Keratinocyte (primary cell): ENCODE results near the gene FGF1. TPM values are rescaled to one million over a fixed set of nuclear protein-coding genes. Genes with fewer than 3 reads are reported as not detected.

Experiments used
- DNase-seq: peaks from one replicate; pipeline ENCODE4 v3.0.0-alpha.2; 2011; ENCODE audit warnings: low read depth, missing footprints, low spot score
- FAIRE-seq: peaks from 2 replicates; lab custom pipeline; 2011; peaks lifted over from hg19 to GRCh38; lab: Jason Lieb, UNC
- H2AFZ ChIP-seq: 2 replicates; pipeline ENCODE4 v1.6.0; 2012; ENCODE audit warnings: low read length, control low read depth, inconsistent platforms; ENCODE audit not compliant: control insufficient read depth
- H3K27ac ChIP-seq: 2 replicates; pipeline ENCODE4 v1.5.1; 2011; ENCODE audit warnings: low read length; ENCODE audit not compliant: control insufficient read depth, insufficient read depth
- H3K27me3 ChIP-seq: 3 replicates; pipeline ENCODE4 v1.6.0; 2011; ENCODE audit warnings: low read length; ENCODE audit not compliant: control insufficient read depth, insufficient read depth; ENCODE audit errors: extremely low read depth
- H3K36me3 ChIP-seq, 2 experiments: 2 replicates in 1 of 2; 3 replicates in 1 of 2; pipeline ENCODE4 v1.5.1; 2011; ENCODE audit warnings: low read length in 2 of 2, mild to moderate bottlenecking in 1 of 2; ENCODE audit not compliant: control insufficient read depth in 2 of 2, insufficient read depth in 2 of 2; ENCODE audit errors: extremely low read depth in 1 of 2
- H3K4me1 ChIP-seq: 3 replicates; pipeline ENCODE4 v1.5.1; 2011; ENCODE audit warnings: low read length; ENCODE audit not compliant: control insufficient read depth, insufficient read depth; ENCODE audit errors: extremely low read depth
- H3K4me2 ChIP-seq: 3 replicates; pipeline ENCODE4 v1.6.0; 2011; ENCODE audit warnings: low read depth, low read length; ENCODE audit not compliant: control insufficient read depth, insufficient read depth; ENCODE audit errors: extremely low read depth
- H3K4me3 ChIP-seq, 3 experiments: fragments of 200-600 bp in 1 of 3; sonication (generic) in 1 of 3; 2 replicates in 2 of 3; 3 replicates in 1 of 3; pipeline ENCODE4 v1.5.1; 2011 to 2016; ENCODE audit warnings: low read length in 3 of 3, mild to moderate bottlenecking in 3 of 3, control low read depth in 2 of 3, inconsistent platforms in 1 of 3, low read depth in 1 of 3, mixed read lengths in 1 of 3, mixed run types in 1 of 3, moderate library complexity in 1 of 3; ENCODE audit not compliant: control insufficient read depth in 2 of 3, insufficient read depth in 2 of 3; ENCODE audit errors: extremely low read depth in 1 of 3
- H3K79me2 ChIP-seq: 2 replicates; pipeline ENCODE4 v1.6.0; 2012; ENCODE audit warnings: low read length; ENCODE audit not compliant: control insufficient read depth, insufficient read depth
- H3K9ac ChIP-seq: 3 replicates; pipeline ENCODE4 v1.6.0; 2011; ENCODE audit warnings: low read length; ENCODE audit not compliant: control insufficient read depth, insufficient read depth; ENCODE audit errors: extremely low read depth
- H3K9me1 ChIP-seq: 3 replicates; pipeline ENCODE4 v1.6.0; 2011; ENCODE audit warnings: low read length; ENCODE audit not compliant: control insufficient read depth, insufficient read depth; ENCODE audit errors: extremely low read depth
- H3K9me3 ChIP-seq: 2 replicates; pipeline ENCODE4 v1.5.1; 2012; ENCODE audit warnings: low read depth, low read length; ENCODE audit not compliant: control insufficient read depth
- H4K20me1 ChIP-seq: 3 replicates; pipeline ENCODE4 v1.6.0; 2011; ENCODE audit warnings: low read length; ENCODE audit not compliant: control insufficient read depth, insufficient read depth; ENCODE audit errors: extremely low read depth
- EZH2 ChIP-seq: IDR thresholded peaks from one replicate; pipeline ENCODE4 v1.6.1; 2012; ENCODE audit warnings: inconsistent platforms, mild to moderate bottlenecking, low read length, moderate library complexity
- dilution Hi-C: fragments of 300-500 bp; cut with MboI; formaldehyde crosslinking; loops from one replicate; pipeline ENCODE4 v1.7.0; 2020; ENCODE audit warnings: low sequenced_read_pairs; ENCODE audit not compliant: extremely low pct_ligation_motif_present
- polyA plus RNA-seq, 5 experiments: library from polyadenylated mRNA; depleted of rRNA in 3 of 5; stranded (reverse) in 3 of 5; stranded (forward) in 1 of 5; unstranded in 1 of 5; fragments of >200 nt; gene quantifications; 1 replicate in 1 of 5; 2 replicates in 3 of 5; 3 replicates in 1 of 5; pipeline versions ENCODE4 v1.2.1 to v1.2.3, GENCODE V29; 2011 to 2012; ENCODE audit warnings: missing spikeins in 2 of 5, low read depth in 1 of 5, low replicate concordance in 1 of 5
- TF ChIP-seq, protein P1 (sequence below), 3 experiments: IDR thresholded peaks in 1 of 3; conservative IDR thresholded peaks in 1 of 3; optimal IDR thresholded peaks in 1 of 3; 2 replicates in 2 of 3; 3 replicates in 1 of 3; pipeline versions ENCODE3 to v1.5.1; 2011; ENCODE audit warnings: low read length in 3 of 3, mild to moderate bottlenecking in 3 of 3, moderate library complexity in 2 of 3, control low read depth in 1 of 3, inconsistent platforms in 1 of 3; ENCODE audit not compliant: insufficient read depth in 2 of 3; ENCODE audit errors: extremely low read depth in 1 of 3

FGF1 gene
- polyA plus RNA-seq, 1 donor (not counting 4 experiments of a cell fraction or from before 2014, with no cell fraction given) = 2.4 TPM

DNA sequence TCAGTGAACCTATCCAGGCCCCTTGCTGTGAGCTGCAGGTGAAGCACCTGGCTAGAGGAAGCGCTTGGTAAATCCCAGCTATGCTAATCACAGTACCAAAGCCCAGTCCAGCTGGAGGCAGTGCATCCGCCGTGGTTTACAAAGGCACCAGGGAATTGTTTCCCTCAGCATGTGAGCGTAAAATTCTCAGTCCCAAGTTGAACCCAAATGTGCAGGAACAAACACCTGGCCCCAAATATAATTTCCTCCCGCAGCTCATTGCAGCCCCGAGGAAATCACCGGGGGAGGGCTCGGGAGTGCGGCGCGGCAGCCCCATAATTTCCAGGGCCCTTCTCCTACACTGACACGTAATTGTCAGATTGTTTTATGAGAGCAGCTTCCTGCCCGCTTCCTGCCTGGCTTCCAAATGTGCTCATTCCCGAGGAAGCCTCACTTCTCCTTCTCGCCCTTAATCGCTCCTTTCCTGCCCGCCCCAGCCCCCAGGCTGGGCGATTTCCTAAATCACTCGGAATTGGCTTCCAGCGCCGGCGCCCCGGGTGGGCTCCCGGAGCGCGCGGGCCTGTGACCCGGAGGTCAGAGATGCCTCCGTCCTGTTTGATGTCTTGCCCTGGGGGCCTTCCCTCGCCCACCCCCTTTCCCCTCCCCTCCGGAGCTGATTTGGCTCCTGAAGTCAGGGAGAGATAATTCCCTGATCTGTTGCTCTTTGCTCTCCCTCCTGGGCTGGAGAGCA is 134.4 kb downstream of the FGF1 start:
- H3K4me2 ChIP-seq = peak overlapping the region; percentile 86
- no peaks in the 10 kb centered on the region for H3K27me3 ChIP-seq
- H3K9ac ChIP-seq = peak overlapping the region; percentile 53
- no peaks in the 10 kb centered on the region for H3K36me3 ChIP-seq
- no peak for DNase-seq
- peak overlapping the region; percentile 86 for H2AFZ ChIP-seq
- no peak for TF ChIP-seq EZH2
- TF ChIP-seq, protein P1, sequence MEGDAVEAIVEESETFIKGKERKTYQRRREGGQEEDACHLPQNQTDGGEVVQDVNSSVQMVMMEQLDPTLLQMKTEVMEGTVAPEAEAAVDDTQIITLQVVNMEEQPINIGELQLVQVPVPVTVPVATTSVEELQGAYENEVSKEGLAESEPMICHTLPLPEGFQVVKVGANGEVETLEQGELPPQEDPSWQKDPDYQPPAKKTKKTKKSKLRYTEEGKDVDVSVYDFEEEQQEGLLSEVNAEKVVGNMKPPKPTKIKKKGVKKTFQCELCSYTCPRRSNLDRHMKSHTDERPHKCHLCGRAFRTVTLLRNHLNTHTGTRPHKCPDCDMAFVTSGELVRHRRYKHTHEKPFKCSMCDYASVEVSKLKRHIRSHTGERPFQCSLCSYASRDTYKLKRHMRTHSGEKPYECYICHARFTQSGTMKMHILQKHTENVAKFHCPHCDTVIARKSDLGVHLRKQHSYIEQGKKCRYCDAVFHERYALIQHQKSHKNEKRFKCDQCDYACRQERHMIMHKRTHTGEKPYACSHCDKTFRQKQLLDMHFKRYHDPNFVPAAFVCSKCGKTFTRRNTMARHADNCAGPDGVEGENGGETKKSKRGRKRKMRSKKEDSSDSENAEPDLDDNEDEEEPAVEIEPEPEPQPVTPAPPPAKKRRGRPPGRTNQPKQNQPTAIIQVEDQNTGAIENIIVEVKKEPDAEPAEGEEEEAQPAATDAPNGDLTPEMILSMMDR (optimal IDR thresholded peaks at IDR 0.05 in 1 of 3, IDR thresholded peaks at IDR 0.05 in 1 of 3, conservative IDR thresholded peaks at IDR 0.05 in 1 of 3; ENCODE audit: extremely low read depth in 1 of 3, insufficient read depth in 2 of 3, low read length in 3 of 3) = peak in 1 of 3 experiments; percentile 25
- no peaks in the 10 kb centered on the region for H3K9me1 ChIP-seq
- dilution Hi-C loops = no loop called here
- H3K4me3 ChIP-seq = peak overlapping the region in 2 of 3 experiments; percentile 33 to 55
- H3K9me3 ChIP-seq = no peaks in the 10 kb centered on the region
- no peaks in the 10 kb centered on the region for H4K20me1 ChIP-seq
- H3K4me1 ChIP-seq = peaks cover 25% of the 10 kb centered on the region
- FAIRE-seq = peak; percentile 69
- H3K27ac ChIP-seq = no peak overlapping the region
- no peaks in the 10 kb centered on the region for H3K79me2 ChIP-seq

- FAIRE-seq = no peak
- no peaks in the 10 kb centered on the region for H3K36me3 ChIP-seq
- H3K9ac ChIP-seq = no peak overlapping the region
- H3K4me3 ChIP-seq = no peak overlapping the region
- TF ChIP-seq, protein P1 (optimal IDR thresholded peaks at IDR 0.05 in 1 of 3, IDR thresholded peaks at IDR 0.05 in 1 of 3, conservative IDR thresholded peaks at IDR 0.05 in 1 of 3; ENCODE audit: extremely low read depth in 1 of 3, insufficient read depth in 2 of 3, low read length in 3 of 3) = no peak
- no peak for TF ChIP-seq EZH2
- H4K20me1 ChIP-seq = no peaks in the 10 kb centered on the region
- peaks cover 27% of the 10 kb centered on the region for H3K4me1 ChIP-seq
- no peak for DNase-seq
- no peak overlapping the region for H3K4me2 ChIP-seq
- dilution Hi-C loops = no loop called here
- no peaks in the 10 kb centered on the region for H3K9me3 ChIP-seq
- no peak overlapping the region for H3K27ac ChIP-seq
- H2AFZ ChIP-seq = no peak overlapping the region
- H3K9me1 ChIP-seq = no peaks in the 10 kb centered on the region
- H3K27me3 ChIP-seq = no peaks in the 10 kb centered on the region
- no peaks in the 10 kb centered on the region for H3K79me2 ChIP-seq
These were observed 135.4 kb downstream of the FGF1 start for GRCh38 chr5:142550471-142550870.
